Measurements from ENCODE around the gene TTC16. TPM values are rescaled to one million over a fixed set of nuclear protein-coding genes. Genes with fewer than 3 reads are reported as not detected.

The TTC16 gene
- total RNA-seq: 0.24 TPM in 1 of 2 replicates, not detected in the other
- polyA plus RNA-seq: not detected in 2 replicates

GRCh38 chr9:127715470-127716337, at the start of gene TTC16, which contains the start of gene PTRH1:
Gene TTC16 (plus strand): TSS chr9:127716079. CDS start chr9:127716146, 67 bp downstream.
Gene PTRH1 (minus strand): TSS chr9:127715663. CDS start chr9:127715639, 24 bp downstream.
- 7% methylated on average over 62 of the region's 65 CpGs for WGBS (ENCODE audit: low lambda C conversion rate, missing lambda C conversion rate)
- H3K4me2 ChIP-seq: peak within 1 kb of the TSS; percentile 96
- H3K27me3 ChIP-seq: no peaks in the 10 kb centered on the region
- H3K4me1 ChIP-seq (ENCODE audit: insufficient read depth): no peaks in the 10 kb centered on the region
- H2AFZ ChIP-seq: peak within 1 kb of the TSS; percentile 62
- no peaks in the 10 kb centered on the region for H3K36me3 ChIP-seq (replicated peaks; ENCODE audit: insufficient read depth, low read depth)
- H3K4me3 ChIP-seq: peak within 1 kb of the TSS; percentile 46
- peak within 1 kb of the TSS; percentile 69 for H3K27ac ChIP-seq
- no peaks in the 10 kb centered on the region for H3K79me2 ChIP-seq
- H3K9me2 ChIP-seq (replicated peaks; ENCODE audit: insufficient read depth): no peaks in the 10 kb centered on the region
- H4K20me1 ChIP-seq (ENCODE audit: insufficient read depth, poor library complexity, severe bottlenecking): no peaks in the 10 kb centered on the region
- TF ChIP-seq EZH2 (IDR thresholded peaks at IDR 0.05; ENCODE audit: borderline replicate concordance) (no peak), EZH2phosphoT487 (IDR thresholded peaks at IDR 0.05; ENCODE audit: low read depth, severe bottlenecking, unreplicated experiment) (no peak), CTCF (IDR thresholded peaks at IDR 0.05; ENCODE audit: poor library complexity) (no peak)
- DNase-seq (ENCODE audit: low spot score): peak; percentile 97
- H3K9me3 ChIP-seq (ENCODE audit: low read depth): no peaks in the 10 kb centered on the region

DNA sequence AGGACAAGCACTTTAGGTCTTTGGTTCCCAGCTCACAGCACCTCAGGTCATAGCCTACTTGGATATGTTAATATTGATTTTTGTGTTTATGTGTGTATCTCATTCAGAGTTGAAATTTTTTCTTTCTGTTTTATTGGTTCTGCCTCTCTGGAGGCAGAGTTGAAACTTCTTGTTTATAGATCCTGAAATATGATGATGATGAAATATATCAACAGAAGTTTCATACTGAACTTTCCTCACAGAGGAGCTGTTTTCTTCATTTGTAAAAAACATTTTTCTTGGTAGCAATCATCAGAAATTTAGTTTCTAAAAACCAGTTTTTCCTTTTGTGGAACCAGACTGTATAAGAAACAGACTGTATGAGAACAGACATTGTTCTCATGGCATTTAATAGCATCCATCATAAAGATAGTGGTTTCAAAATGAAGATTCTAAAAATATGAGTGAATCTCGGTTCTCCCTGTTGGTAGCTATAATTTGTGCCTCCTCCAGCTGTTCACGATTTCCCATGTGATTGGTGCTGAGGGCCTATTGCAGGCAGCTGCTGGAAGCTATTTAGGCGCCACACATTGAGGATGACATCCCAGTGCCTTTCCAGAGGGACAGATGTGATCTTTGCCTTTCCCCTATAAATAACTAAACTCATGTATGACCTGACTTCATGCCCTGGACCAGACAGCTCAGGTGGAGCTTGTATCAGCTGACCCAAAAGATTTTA, 48.6 kb upstream of the TTC16 start:
- H3K27me3 ChIP-seq: no peaks in the 10 kb centered on the region
- H3K4me2 ChIP-seq: no peak overlapping the region
- no peaks in the 10 kb centered on the region for H3K9me2 ChIP-seq (replicated peaks; ENCODE audit: insufficient read depth)
- no peak overlapping the region for H3K4me3 ChIP-seq
- no peaks in the 10 kb centered on the region for H4K20me1 ChIP-seq (ENCODE audit: insufficient read depth, poor library complexity, severe bottlenecking)
- no peak for DNase-seq (ENCODE audit: low spot score)
- no peaks in the 10 kb centered on the region for H3K79me2 ChIP-seq
- no peaks in the 10 kb centered on the region for H3K9me3 ChIP-seq (ENCODE audit: low read depth)
- H3K36me3 ChIP-seq (replicated peaks; ENCODE audit: insufficient read depth, low read depth): no peaks in the 10 kb centered on the region
- 80% methylated on average over 3 of the region's 3 CpGs for WGBS (ENCODE audit: low lambda C conversion rate, missing lambda C conversion rate)
- H3K4me1 ChIP-seq (ENCODE audit: insufficient read depth): peaks cover 9% of the 10 kb centered on the region
- no peak overlapping the region for H2AFZ ChIP-seq
- H3K27ac ChIP-seq: no peak overlapping the region
- TF ChIP-seq CTCF (IDR thresholded peaks at IDR 0.05; ENCODE audit: poor library complexity) (no peak), EZH2 (IDR thresholded peaks at IDR 0.05; ENCODE audit: borderline replicate concordance) (no peak), EZH2phosphoT487 (IDR thresholded peaks at IDR 0.05; ENCODE audit: low read depth, severe bottlenecking, unreplicated experiment) (no peak)

GRCh38 chr9:127667906-127668305, 48.0 kb upstream of the TTC16 start:
- Histone ChIP-seq H4K20me1 (ENCODE audit: insufficient read depth, poor library complexity, severe bottlenecking) (no peaks in the 10 kb centered on the region), H3K4me3 (no peak overlapping the region), H3K27ac (no peak overlapping the region), H3K27me3 (no peaks in the 10 kb centered on the region), H3K36me3 (replicated peaks; ENCODE audit: insufficient read depth, low read depth) (no peaks in the 10 kb centered on the region), H3K4me1 (ENCODE audit: insufficient read depth) (peaks cover 9% of the 10 kb centered on the region), H2AFZ (no peak overlapping the region), H3K9me2 (replicated peaks; ENCODE audit: insufficient read depth) (no peaks in the 10 kb centered on the region), H3K9me3 (ENCODE audit: low read depth) (no peaks in the 10 kb centered on the region), H3K79me2 (no peaks in the 10 kb centered on the region), H3K4me2 (no peak overlapping the region)
- TF ChIP-seq EZH2phosphoT487 (IDR thresholded peaks at IDR 0.05; ENCODE audit: low read depth, severe bottlenecking, unreplicated experiment) (no peak), EZH2 (IDR thresholded peaks at IDR 0.05; ENCODE audit: borderline replicate concordance) (no peak), CTCF (IDR thresholded peaks at IDR 0.05; ENCODE audit: poor library complexity) (no peak)
- DNase-seq (ENCODE audit: low spot score): no peak
- WGBS (ENCODE audit: low lambda C conversion rate, missing lambda C conversion rate): 94% methylated on average over 18 of the region's 18 CpGs

All from hepatocyte (in vitro differentiated cells).